Right cardiac atrium (tissue), 5 donors: ENCODE data around the gene AZI2. TPM values are rescaled to one million over a fixed set of nuclear protein-coding genes. Genes with fewer than 3 reads are reported as not detected.

Experiments
- ATAC-seq, 2 donors: fragments of 200-7000 bp; cut with Tn5 transposase; one replicate each; pipeline versions ENCODE4 v1.8.0 to v1.9.1; 2020; ENCODE audit warnings: moderate library complexity in 2 of 2, mild to moderate bottlenecking in 1 of 2
- DNase-seq, 3 donors: peaks; one replicate each; pipeline ENCODE4 v3.0.0-alpha.2; 2020
- H3K27ac ChIP-seq: one replicate; pipeline ENCODE4 v1.5.1; 2013; ENCODE audit warnings: mild to moderate bottlenecking, low read length, control low read depth, moderate library complexity
- H3K27me3 ChIP-seq: one replicate; pipeline ENCODE4 v1.6.1; 2013; ENCODE audit not compliant: control insufficient read depth, insufficient read depth
- H3K4me1 ChIP-seq: one replicate; pipeline ENCODE4 v1.6.1; 2013; ENCODE audit warnings: low read length; ENCODE audit not compliant: control insufficient read depth, insufficient read depth
- H3K4me3 ChIP-seq: one replicate; pipeline ENCODE4 v1.5.1; 2013; ENCODE audit warnings: low read length, control low read depth
- H3K9me3 ChIP-seq: one replicate; pipeline ENCODE4 v1.6.1; 2013; ENCODE audit warnings: low read length; ENCODE audit not compliant: control insufficient read depth
- WGBS: extraction: QIAGEN DNeasy Blood & Tissue Kit; methylation state at CpG from one replicate; pipeline ENCODE4 v1.1.7; 2013; 5-methylcytosine and 5-hydroxymethylcytosine counted together
- intact Hi-C, 4 donors: fragments of 100-400 bp; cut with DNase I; formaldehyde crosslinking; loops; one replicate each; pipeline versions ENCODE4 v1.11.0 to v1.14.0; 2022 to 2023
- polyA plus RNA-seq: library from polyadenylated mRNA; stranded (reverse); fragments of 200-250 nt; gene quantifications from one replicate; pipeline ENCODE4 v1.2.3, GENCODE V29; 2013
- total RNA-seq, 4 donors: library from RNA; stranded (reverse); fragmentation: NEBNext Ultra II Directional; extraction: Animal tissue kit (Norgen Biotek cat#: 25700); gene quantifications; one replicate each; pipeline ENCODE4 v1.2.1, GENCODE V29; 2021
- donor health status: healthy with polysubstance abuse.
- donor health status: DM: no; HTN: yes; CAD: no.
- donor health status: DM: no; HTN: no; CAD: no.
- donor health status: DM: no; HTN: yes; CAD: no; lungs with severe emphysema.
- donor health status: DM: yes; HTN: yes; CAD: no.

Gene AZI2
- total and polyA plus RNA-seq, 5 donors, result 21.0 to 53.0 (median 42.5) TPM

- Histone ChIP-seq H3K27ac (no peak overlapping the region), H3K4me1 (no peaks in the 10 kb centered on the region), H3K27me3 (no peaks in the 10 kb centered on the region), H3K9me3 (no peaks in the 10 kb centered on the region), H3K4me3 (no peak overlapping the region)
- ATAC-seq (no peak), DNase-seq (no peak)
- WGBS, result 56% methylated on average over 2 of the region's 2 CpGs
- intact Hi-C loops, result loop anchor here in 1 of 4 donors (10.0 kb wide), 1 partner anchor 620 kb away; no protein-coding TSS in a partner anchor
Measured at GRCh38 chr3:28335246-28335645, 13.4 kb downstream of the AZI2 start.

GRCh38 chr3:28334552-28334951 is 14.1 kb downstream of the AZI2 start:
- intact Hi-C loops, result loop anchor here in 2 of 4 donors (5.0 to 10.0 kb wide), 2 partner anchors 620 to 622 kb away; no protein-coding TSS in a partner anchor
- no peak for ATAC-seq

GRCh38 chr3:28328188-28329151 is 20.2 kb downstream of the AZI2 start:
- Histone ChIP-seq H3K27me3 (no peaks in the 10 kb centered on the region), H3K4me3 (no peak overlapping the region), H3K9me3 (no peaks in the 10 kb centered on the region), H3K4me1 (no peaks in the 10 kb centered on the region), H3K27ac (no peak overlapping the region)
- 82% methylated on average over 4 of the region's 4 CpGs for WGBS
- DNase-seq (no peak), ATAC-seq (no peak)
- intact Hi-C loops, result loop anchor here in 2 of 4 donors (5.0 kb wide), 1 partner anchor 616 kb away; no protein-coding TSS in a partner anchor

More at GRCh38 chr3:28334552-28334951, 14.1 kb downstream of the AZI2 start:
- Histone ChIP-seq H3K27me3 (no peaks in the 10 kb centered on the region), H3K9me3 (no peaks in the 10 kb centered on the region), H3K27ac (no peak overlapping the region), H3K4me1 (no peaks in the 10 kb centered on the region), H3K4me3 (no peak overlapping the region)
- DNase-seq, result no peak

GRCh38 chr3:28326458-28326926 is 22.1 kb downstream of the AZI2 start:
- intact Hi-C loops, result loop anchor here in 2 of 4 donors (5.0 kb wide), 1 partner anchor 614 kb away; no protein-coding TSS in a partner anchor
- H3K4me3 ChIP-seq, result no peak overlapping the region
- no peaks in the 10 kb centered on the region for H3K9me3 ChIP-seq
- DNase-seq (no peak), ATAC-seq (peak; percentile 29 to 51)
- H3K27me3 ChIP-seq, result no peaks in the 10 kb centered on the region
- H3K27ac ChIP-seq, result no peak overlapping the region
- no peaks in the 10 kb centered on the region for H3K4me1 ChIP-seq
- 63% methylated on average over 2 of the region's 2 CpGs for WGBS

GRCh38 chr3:28322464-28322863 is 26.2 kb downstream of the AZI2 start:
- no peak for DNase-seq
- no peaks in the 10 kb centered on the region for H3K9me3 ChIP-seq
- WGBS, result 89% methylated on average over 1 of the region's 1 CpG
- H3K4me3 ChIP-seq, result no peak overlapping the region
- no peaks in the 10 kb centered on the region for H3K4me1 ChIP-seq
- no peak for ATAC-seq
- intact Hi-C loops, result no loop called here
- no peaks in the 10 kb centered on the region for H3K27me3 ChIP-seq
- H3K27ac ChIP-seq, result no peak overlapping the region

GRCh38 chr3:28320981-28321380 is 27.6 kb downstream of the AZI2 start:
- Histone ChIP-seq H3K4me1 (no peaks in the 10 kb centered on the region), H3K4me3 (no peak overlapping the region), H3K9me3 (no peaks in the 10 kb centered on the region), H3K27me3 (no peaks in the 10 kb centered on the region), H3K27ac (no peak overlapping the region)
- ATAC-seq, result no peak
- intact Hi-C loops, result no loop called here
- no peak for DNase-seq

GRCh38 chr3:28317438-28318022 is 31.1 kb downstream of the AZI2 start:
- Histone ChIP-seq H3K27ac (no peak overlapping the region), H3K27me3 (no peaks in the 10 kb centered on the region), H3K9me3 (no peaks in the 10 kb centered on the region), H3K4me3 (no peak overlapping the region), H3K4me1 (no peaks in the 10 kb centered on the region)
- WGBS, result 36% methylated on average over 2 of the region's 2 CpGs
- ATAC-seq (peak; percentile 62 to 64), DNase-seq (no peak)
- intact Hi-C loops, result no loop called here

- Histone ChIP-seq H3K4me1 (no peaks in the 10 kb centered on the region), H3K4me3 (no peak overlapping the region), H3K9me3 (no peaks in the 10 kb centered on the region), H3K27me3 (no peaks in the 10 kb centered on the region), H3K27ac (no peak overlapping the region)
- DNase-seq (no peak), ATAC-seq (no peak)
- intact Hi-C loops, result no loop called here
- WGBS, result 77% methylated on average over 2 of the region's 2 CpGs
Measured at GRCh38 chr3:28316226-28316625, 32.4 kb downstream of the AZI2 start.

GRCh38 chr3:28315711-28316110 is 32.9 kb downstream of the AZI2 start:
- Histone ChIP-seq H3K4me3 (no peak overlapping the region), H3K27me3 (no peaks in the 10 kb centered on the region), H3K4me1 (no peaks in the 10 kb centered on the region), H3K9me3 (no peaks in the 10 kb centered on the region), H3K27ac (no peak overlapping the region)
- intact Hi-C loops, result no loop called here
- 89% methylated on average over 1 of the region's 1 CpG for WGBS
- DNase-seq (no peak), ATAC-seq (no peak)

GRCh38 chr3:28308196-28308595 is 40.4 kb downstream of the AZI2 start:
- ATAC-seq, result no peak
- DNase-seq, result no peak
- no peak overlapping the region for H3K4me3 ChIP-seq
- H3K4me1 ChIP-seq, result no peaks in the 10 kb centered on the region
- no peaks in the 10 kb centered on the region for H3K9me3 ChIP-seq
- 81% methylated on average over 3 of the region's 3 CpGs for WGBS
- intact Hi-C loops, result no loop called here
- no peaks in the 10 kb centered on the region for H3K27me3 ChIP-seq
- no peak overlapping the region for H3K27ac ChIP-seq

- H3K27ac ChIP-seq, result no peak overlapping the region
- no peaks in the 10 kb centered on the region for H3K4me1 ChIP-seq
- no peaks in the 10 kb centered on the region for H3K9me3 ChIP-seq
- intact Hi-C loops, result no loop called here
- no peaks in the 10 kb centered on the region for H3K27me3 ChIP-seq
- no peak for ATAC-seq
- H3K4me3 ChIP-seq, result no peak overlapping the region
- no peak for DNase-seq
- 83% methylated on average over 4 of the region's 4 CpGs for WGBS
Measured at GRCh38 chr3:28301688-28302087, 46.9 kb downstream of the AZI2 start.
